ENCODE measurements around the gene GTF2H1. TPM values are rescaled to one million over a fixed set of nuclear protein-coding genes. Genes with fewer than 3 reads are reported as not detected.

GTF2H1 gene
- total and polyA plus RNA-seq, 9 of the 15 experiments (the other 6 are each of a cell fraction or from before 2014, with no cell fraction given), result 56.9 to 126 (median 92.1) TPM

GRCh38 chr11:18321969-18322711 is at the start of gene GTF2H1, which contains the start of gene HPS5 (continued):
- TF ChIP-seq ZNF134 (CRISPR knock-in tag; conservative IDR thresholded peaks at IDR 0.05), result no peak
- peak; percentile 92 for TF ChIP-seq JUNB (CRISPR knock-in tag; conservative IDR thresholded peaks at IDR 0.05)
- TF ChIP-seq HNRNPL (IDR thresholded peaks at IDR 0.05; ENCODE audit: low read depth, low read length), result no peak
- TF ChIP-seq ZNF79 (CRISPR knock-in tag; IDR thresholded peaks at IDR 0.05; ENCODE audit: low read depth), result no peak
- TF ChIP-seq DNMT1 (IDR thresholded peaks at IDR 0.05), result no peak

DNA sequence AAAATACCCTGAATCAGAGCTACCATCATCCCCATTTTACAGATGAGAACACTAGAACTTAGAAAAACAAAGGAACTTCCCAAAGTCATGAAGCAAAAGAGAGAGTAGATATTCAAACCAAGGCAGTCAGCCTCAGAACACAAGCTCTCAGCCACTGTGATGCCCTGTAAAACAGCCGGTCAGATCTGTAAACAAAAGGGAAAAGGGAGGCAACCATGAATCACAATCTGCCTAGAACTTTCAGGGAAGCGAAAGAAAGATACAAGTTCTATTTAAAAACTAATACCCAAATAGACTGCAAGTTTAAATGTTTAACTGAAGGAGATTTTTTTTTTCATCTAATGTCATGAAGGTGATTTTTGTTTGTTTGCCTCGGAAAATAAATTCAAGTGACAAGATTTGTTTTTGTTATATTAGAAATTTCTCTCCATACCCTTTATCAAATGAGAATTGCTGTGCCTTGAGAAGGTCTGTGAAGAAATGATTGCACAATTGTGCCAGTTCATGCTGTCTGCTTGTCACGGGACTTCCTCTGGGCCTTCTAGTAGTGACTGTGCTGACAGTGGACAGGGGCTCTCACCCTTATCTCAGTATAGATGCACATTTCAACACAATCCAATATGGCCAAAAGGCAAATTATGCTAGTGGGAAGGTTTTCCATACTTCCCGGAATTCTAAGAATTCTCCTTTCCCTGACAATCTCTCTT is 44.6 kb upstream of the GTF2H1 start:
- WGBS (ENCODE audit: insufficient coverage, low coverage, missing lambda C conversion rate), result 63% methylated on average over 5 of the region's 5 CpGs
- peaks cover 35% of the 10 kb centered on the region; the same call in 2 of the 3 replicates for H3K36me3 ChIP-seq (ENCODE audit: control insufficient read depth, insufficient read depth, low read length)
- no peak overlapping the region for H2AFZ ChIP-seq (ENCODE audit: low read depth, low read length)
- H3K9me1 ChIP-seq (ENCODE audit: control insufficient read depth, insufficient read depth, low read length), result no peaks in the 10 kb centered on the region
- BruUV-seq (replicated peaks), result no TSS peak
- peak; percentile 60; the same call in 2 of the 3 replicates for ATAC-seq
- DNase-seq (ENCODE audit: extremely low read depth in 1 of 4, low spot score in 3 of 4), result peak in 1 of 4 experiments; percentile 8
- no peak overlapping the region for H3K4me3 ChIP-seq
- no peaks in the 10 kb centered on the region for H3K27me3 ChIP-seq (ENCODE audit: control insufficient read depth in 2 of 2, insufficient read depth in 2 of 2, low read length in 2 of 2)
- ChIA-PET CTCF (ENCODE audit: low intra/inter-chr PET ratio) (no interaction called here), POLR2A (interaction anchor here (0.6 kb wide), 1 partner anchor 249 kb away, joined by 3 read pairs; no protein-coding TSS in a partner anchor)
- H4K20me1 ChIP-seq (replicated peaks; ENCODE audit: control insufficient read depth, insufficient read depth, low read length), result no peaks in the 10 kb centered on the region
- FAIRE-seq, result no peak
- H3K4me1 ChIP-seq (replicated peaks in 1 of 2; ENCODE audit: control insufficient read depth in 2 of 2, insufficient read depth in 2 of 2, low read length in 2 of 2), result no peaks in the 10 kb centered on the region
- in situ Hi-C loops (cut with MboI) (no loop called here), intact Hi-C loops (cut with micrococcal nuclease) (no loop called here)
- no peak overlapping the region for H3K4me2 ChIP-seq (ENCODE audit: insufficient read depth, low read length)
- no peaks in the 10 kb centered on the region for H3K9me3 ChIP-seq (replicated peaks; ENCODE audit: control insufficient read depth, insufficient read depth, low read depth, low read length)
- H3K9ac ChIP-seq (ENCODE audit: insufficient read depth in 1 of 2, low read depth in 2 of 2, low read length in 2 of 2), result no peak overlapping the region
- H3K27ac ChIP-seq (ENCODE audit: extremely low read depth, low read depth, low read length), result no peak overlapping the region
- no peaks in the 10 kb centered on the region for H3K79me2 ChIP-seq (ENCODE audit: control insufficient read depth, insufficient read depth, low read length)
- TF ChIP-seq ATF4 (CRISPR knock-in tag; IDR thresholded peaks at IDR 0.05), result no peak
- TF ChIP-seq, protein P1, sequence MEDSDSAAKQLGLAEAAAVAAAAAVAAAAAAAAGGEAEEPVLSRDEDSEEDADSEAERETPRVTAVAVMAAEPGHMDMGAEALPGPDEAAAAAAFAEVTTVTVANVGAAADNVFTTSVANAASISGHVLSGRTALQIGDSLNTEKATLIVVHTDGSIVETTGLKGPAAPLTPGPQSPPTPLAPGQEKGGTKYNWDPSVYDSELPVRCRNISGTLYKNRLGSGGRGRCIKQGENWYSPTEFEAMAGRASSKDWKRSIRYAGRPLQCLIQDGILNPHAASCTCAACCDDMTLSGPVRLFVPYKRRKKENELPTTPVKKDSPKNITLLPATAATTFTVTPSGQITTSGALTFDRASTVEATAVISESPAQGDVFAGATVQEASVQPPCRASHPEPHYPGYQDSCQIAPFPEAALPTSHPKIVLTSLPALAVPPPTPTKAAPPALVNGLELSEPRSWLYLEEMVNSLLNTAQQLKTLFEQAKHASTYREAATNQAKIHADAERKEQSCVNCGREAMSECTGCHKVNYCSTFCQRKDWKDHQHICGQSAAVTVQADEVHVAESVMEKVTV (CRISPR knock-in tag; IDR thresholded peaks at IDR 0.05), result no peak
- TF ChIP-seq RBM25 (IDR thresholded peaks at IDR 0.05; ENCODE audit: low read depth, low read length, severe bottlenecking), result peak; percentile 19
- TF ChIP-seq THAP12 (CRISPR knock-in tag; IDR thresholded peaks at IDR 0.05), result no peak
- TF ChIP-seq ZNF445 (CRISPR knock-in tag; IDR thresholded peaks at IDR 0.05; ENCODE audit: low read depth), result no peak
- no peak for TF ChIP-seq MED1 (CRISPR knock-in tag; IDR thresholded peaks at IDR 0.05; ENCODE audit: borderline replicate concordance)
- TF ChIP-seq, protein P2, sequence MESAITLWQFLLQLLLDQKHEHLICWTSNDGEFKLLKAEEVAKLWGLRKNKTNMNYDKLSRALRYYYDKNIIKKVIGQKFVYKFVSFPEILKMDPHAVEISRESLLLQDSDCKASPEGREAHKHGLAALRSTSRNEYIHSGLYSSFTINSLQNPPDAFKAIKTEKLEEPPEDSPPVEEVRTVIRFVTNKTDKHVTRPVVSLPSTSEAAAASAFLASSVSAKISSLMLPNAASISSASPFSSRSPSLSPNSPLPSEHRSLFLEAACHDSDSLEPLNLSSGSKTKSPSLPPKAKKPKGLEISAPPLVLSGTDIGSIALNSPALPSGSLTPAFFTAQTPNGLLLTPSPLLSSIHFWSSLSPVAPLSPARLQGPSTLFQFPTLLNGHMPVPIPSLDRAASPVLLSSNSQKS (CRISPR knock-in tag; IDR thresholded peaks at IDR 0.05), result no peak
- no peak for TF ChIP-seq ZNF785 (CRISPR knock-in tag; IDR thresholded peaks at IDR 0.05)

Measured in K562 (cell line).